ENCODE results near the gene IL17REL.
"Not testable (repeated sequence)": the region's sequence is repeated elsewhere in the genome, so short reads cannot be mapped to it uniquely, and the experiment has no call there.

Gene IL17REL

DNA sequence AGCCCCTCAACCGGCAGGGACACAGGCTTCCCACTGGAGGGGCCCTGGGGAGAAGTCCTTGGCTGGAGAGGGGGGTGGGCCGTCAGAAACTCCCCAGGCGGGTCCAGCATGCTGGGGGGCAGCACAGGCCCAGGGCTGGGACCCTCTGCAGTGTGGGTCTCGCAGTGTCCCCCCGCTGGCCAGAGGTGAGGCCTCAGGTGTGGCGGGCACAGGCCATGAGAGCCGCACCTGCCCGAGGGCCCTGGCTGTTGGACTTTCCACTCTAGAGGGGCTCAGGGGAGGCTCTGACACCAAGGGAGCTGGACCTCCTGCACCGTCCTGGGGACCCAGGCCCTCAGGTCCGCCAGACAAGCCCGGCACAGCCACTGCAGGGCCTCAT lies 62.7 kb downstream of the IL17REL start:
- TF ChIP-seq POLR2A (IDR thresholded peaks at IDR 0.05; ENCODE audit: low read depth, low read length) (no peak), POU2F2 (IDR thresholded peaks at IDR 0.05; ENCODE audit: low read depth, low read length) (no peak), PAX5 (IDR thresholded peaks at IDR 0.05; ENCODE audit: insufficient read depth, low read length, severe bottlenecking) (no peak), POLR2AphosphoS5 (IDR thresholded peaks at IDR 0.05; ENCODE audit: low read depth, low read length) (no peak), SPI1 (IDR thresholded peaks at IDR 0.05; ENCODE audit: low read depth, low read length) (no peak), TAF1 (IDR thresholded peaks at IDR 0.05; ENCODE audit: low read depth, low read length) (no peak)
- DNase-seq (ENCODE audit: insufficient read length, low spot score) (no peak), FAIRE-seq (no peak)

DNA sequence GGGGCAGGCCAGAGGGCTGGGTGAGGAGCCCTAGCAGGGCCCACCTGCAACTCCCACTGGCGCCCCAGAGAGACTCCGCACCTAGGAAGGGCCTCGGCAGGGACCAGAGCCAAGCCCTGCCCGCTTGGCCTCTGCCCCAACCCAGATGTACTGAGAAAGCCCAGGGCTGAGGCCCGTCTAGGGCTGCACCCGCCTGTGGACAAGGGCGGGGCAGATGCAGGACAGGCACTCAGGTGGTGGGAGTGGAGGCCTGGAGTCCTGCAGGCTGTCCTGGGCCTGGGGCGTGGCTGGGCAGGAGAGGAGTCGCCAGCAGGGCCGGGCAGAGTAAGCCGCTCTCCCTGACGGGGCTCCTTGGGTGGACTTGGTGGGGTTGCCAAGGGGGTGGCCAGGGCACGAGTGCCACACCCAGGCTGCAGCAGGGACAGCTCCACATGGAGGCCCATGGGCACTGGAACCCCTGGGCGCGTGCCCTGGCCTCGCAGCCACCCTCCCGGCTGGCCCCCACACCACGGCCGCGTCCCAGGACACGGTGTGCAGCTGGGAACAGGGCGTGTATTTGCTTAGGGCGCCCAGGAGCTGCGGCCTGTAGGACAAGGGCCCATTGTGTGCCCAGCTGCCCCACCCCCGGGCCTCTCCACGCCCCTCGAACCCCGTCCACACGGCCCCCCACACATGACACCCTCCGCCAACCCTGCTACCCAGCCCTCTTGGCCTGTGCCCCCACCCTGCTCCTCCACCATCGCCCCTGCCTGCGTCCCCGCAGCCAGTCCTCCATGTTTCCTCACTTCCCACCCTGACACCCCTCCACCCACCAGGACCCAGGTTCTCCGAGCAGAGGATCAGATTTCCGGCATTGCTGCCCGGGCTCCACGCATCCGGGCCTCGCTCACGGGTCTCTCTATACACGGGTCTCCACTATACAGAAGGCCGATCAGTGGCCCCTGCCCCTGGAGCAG lies 63.3 kb downstream of the IL17REL start:
- FAIRE-seq (no peak), DNase-seq (ENCODE audit: insufficient read length, low spot score) (no peak)
- no peak for TF ChIP-seq POU2F2 (IDR thresholded peaks at IDR 0.05; ENCODE audit: low read depth, low read length)

DNA sequence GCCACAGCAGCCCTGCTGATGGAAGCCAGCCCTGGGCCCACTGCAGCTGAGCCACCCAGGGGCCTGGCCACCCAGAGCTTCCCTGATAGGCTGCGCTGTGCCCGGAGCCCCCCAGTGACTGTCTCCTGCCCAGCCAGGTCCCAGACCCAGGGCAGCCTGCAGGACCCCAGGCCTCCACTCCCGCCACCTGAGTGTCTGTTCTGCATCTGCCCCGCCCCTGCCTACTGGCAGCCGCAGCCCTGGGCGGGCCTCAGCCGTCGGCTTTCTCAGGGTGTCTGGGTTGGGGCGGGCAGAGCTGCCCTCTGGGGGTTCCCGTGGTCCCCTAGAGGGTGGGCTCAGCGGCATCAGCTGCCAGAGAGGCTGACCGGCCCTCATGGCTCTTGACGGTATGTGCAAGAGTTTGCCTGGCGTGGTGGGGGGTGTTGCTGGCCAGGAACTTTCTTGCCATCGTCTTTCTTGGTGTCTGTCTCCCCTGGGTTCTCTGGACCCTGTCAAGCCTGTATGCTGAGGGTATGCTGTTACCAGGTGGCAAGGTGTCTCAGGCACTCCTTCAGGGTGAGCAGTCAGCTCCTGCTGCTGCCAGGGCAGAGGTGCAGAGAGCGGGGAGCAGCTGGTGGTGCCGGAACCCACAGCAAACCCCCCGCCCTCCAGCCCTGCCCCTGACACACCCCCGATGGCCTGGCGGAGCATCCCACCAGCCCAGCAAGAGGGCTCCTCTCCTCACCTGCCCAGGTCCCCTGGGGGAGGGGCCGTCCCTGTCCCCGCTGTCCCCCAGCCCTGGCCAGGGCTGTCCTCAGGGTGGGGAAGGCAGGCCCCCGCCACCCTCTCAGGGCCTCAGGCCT lies 64.2 kb downstream of the IL17REL start:
- no peak for DNase-seq (ENCODE audit: insufficient read length, low spot score)
- TF ChIP-seq TAF1 (IDR thresholded peaks at IDR 0.05; ENCODE audit: low read depth, low read length) = no peak
- no peak for TF ChIP-seq POLR2A (IDR thresholded peaks at IDR 0.05; ENCODE audit: low read depth, low read length)
- no peak for TF ChIP-seq SPI1 (IDR thresholded peaks at IDR 0.05; ENCODE audit: low read depth, low read length)
- no peak for TF ChIP-seq POLR2AphosphoS5 (IDR thresholded peaks at IDR 0.05; ENCODE audit: low read depth, low read length)
- TF ChIP-seq PAX5 (IDR thresholded peaks at IDR 0.05; ENCODE audit: insufficient read depth, low read length, severe bottlenecking) = no peak
- no peak for FAIRE-seq

DNA sequence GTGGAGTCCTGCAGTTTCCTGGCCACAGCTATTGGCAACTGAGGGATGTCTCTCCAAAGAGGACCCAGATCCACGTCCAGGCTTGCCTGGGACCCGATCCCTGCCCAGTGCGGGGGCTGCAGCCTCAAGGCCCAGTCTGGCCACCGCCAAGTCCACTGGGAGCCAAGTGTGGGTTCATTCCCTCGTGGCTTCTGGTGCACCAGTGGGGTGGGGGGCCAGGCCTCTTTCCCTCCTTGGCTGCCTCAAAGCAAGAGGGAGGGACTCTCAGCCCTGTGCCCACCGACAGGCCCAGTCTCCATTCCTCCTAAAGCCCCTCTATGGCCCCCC lies 65.3 kb downstream of the IL17REL start:
- FAIRE-seq = no peak
- TF ChIP-seq POU2F2 (IDR thresholded peaks at IDR 0.05; ENCODE audit: low read depth, low read length) (no peak), POLR2A (IDR thresholded peaks at IDR 0.05; ENCODE audit: low read depth, low read length) (no peak)
- DNase-seq (ENCODE audit: insufficient read length, low spot score) = no peak

DNA sequence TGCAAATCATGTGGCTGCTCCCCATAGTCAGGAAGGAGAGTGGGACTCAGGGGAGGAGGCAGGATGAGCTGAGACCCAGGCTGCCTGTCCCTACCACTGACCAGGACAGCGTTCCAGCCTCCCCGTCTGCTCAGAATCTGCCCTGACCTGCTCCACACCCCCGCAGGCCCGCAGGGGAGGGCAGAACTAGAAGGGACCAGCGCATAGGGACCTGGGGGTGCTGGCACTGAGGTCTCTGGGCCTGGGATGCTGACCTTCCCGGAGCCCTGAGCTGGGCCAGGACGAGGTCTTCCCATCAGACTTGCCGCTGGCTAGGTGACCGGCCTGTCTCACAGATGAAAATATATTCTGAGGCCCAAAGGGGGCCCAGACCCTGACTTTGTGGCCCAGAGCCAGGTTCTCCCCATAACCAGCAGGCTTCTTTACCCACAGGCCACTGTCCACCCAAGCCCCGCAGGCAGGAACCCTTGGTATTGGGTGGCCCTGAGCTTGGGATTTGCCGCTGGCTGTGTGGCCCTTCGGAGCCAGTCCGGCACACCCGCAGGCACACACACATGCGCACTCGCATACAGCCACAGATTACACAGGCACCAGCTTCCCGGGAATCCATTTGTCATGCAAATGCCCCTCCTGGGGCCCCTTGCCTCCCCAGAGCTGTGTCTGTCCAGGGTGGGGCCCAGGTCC lies 65.8 kb downstream of the IL17REL start:
- FAIRE-seq (no peak), DNase-seq (ENCODE audit: insufficient read length, low spot score) (no peak)
- TF ChIP-seq POLR2A (IDR thresholded peaks at IDR 0.05; ENCODE audit: low read depth, low read length) (no peak), POU2F2 (IDR thresholded peaks at IDR 0.05; ENCODE audit: low read depth, low read length) (no peak), POLR2AphosphoS5 (IDR thresholded peaks at IDR 0.05; ENCODE audit: low read depth, low read length) (no peak), PAX5 (IDR thresholded peaks at IDR 0.05; ENCODE audit: insufficient read depth, low read length, severe bottlenecking) (no peak), TAF1 (IDR thresholded peaks at IDR 0.05; ENCODE audit: low read depth, low read length) (no peak), SPI1 (IDR thresholded peaks at IDR 0.05; ENCODE audit: low read depth, low read length) (no peak)

DNA sequence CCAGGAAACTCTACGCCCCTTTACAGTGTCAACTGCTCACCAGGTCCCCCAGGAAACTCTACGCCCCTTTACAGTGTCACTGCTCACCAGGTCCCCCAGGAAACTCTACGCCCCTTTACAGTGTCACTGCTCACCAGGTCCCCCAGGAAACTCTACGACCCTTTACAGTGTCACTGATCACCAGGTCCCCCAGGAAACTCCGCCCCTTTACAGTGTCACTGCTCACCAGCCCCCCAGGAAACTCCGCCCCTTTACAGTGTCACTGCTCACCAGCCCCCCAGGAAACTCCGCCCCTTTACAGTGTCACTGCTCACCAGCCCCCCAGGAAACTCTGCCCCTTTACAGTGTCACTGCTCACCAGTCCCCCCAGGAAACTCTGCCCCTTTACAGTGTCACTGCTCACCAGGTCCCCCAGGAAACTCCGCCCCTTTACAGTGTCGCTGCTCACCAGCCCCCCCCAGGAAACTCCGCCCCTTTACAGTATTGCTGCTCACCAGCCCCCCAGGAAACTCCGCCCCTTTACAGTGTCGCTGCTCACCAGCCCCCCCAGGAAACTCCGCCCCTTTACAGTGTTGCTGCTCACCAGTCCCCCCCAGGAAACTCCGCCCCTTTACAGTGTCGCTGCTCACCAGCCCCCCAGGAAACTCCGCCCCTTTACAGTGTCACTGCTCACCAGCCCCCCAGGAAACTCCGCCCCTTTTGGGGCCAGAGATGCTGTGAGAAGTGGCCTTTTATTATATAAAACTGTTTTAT lies 67.3 kb downstream of the IL17REL start:
- FAIRE-seq; DNase-seq (ENCODE audit: insufficient read length, low spot score): not testable (repeated sequence)
